Dendritic cell treated with granulocyte-macrophage colony-stimulating factor and Interleukin-4, amounts not matched to agents 40 ng/mL and 50 ng/mL, for 4 days (primary cell): ENCODE results near the gene GPC1.
A peak's percentile ranks its signal among the peaks of the same experiment; 100 is the strongest.

Experiments used
- H3K27ac Mint-ChIP-seq: one replicate; pipeline ENCODE4 v1.8.0; 2022; ENCODE audit warnings: mild to moderate bottlenecking, mixed read lengths
- H3K27me3 Mint-ChIP-seq: one replicate; pipeline ENCODE4 v1.8.0; 2022; ENCODE audit warnings: mild to moderate bottlenecking, mixed read lengths
- H3K36me3 Mint-ChIP-seq: one replicate; pipeline ENCODE4 v1.8.0; 2022; ENCODE audit warnings: low read depth, mixed read lengths
- H3K4me1 Mint-ChIP-seq: one replicate; pipeline ENCODE4 v1.8.0; 2022; ENCODE audit warnings: low read depth, mixed read lengths
- H3K4me3 Mint-ChIP-seq: one replicate; pipeline ENCODE4 v1.8.0; 2022; ENCODE audit warnings: mild to moderate bottlenecking, moderate library complexity, mixed read lengths
- H3K9me3 Mint-ChIP-seq: one replicate; pipeline ENCODE4 v1.8.0; 2022; ENCODE audit warnings: mixed read lengths
- intact Hi-C: fragments of 100-400 bp; cut with micrococcal nuclease; formaldehyde crosslinking; loops from one replicate; pipeline ENCODE4 v1.15.0; 2022

GPC1 gene

GRCh38 chr2:240445961-240446663 lies 10.6 kb downstream of the GPC1 start:
- intact Hi-C loops: no loop called here
- no peak overlapping the region for H3K4me3 Mint-ChIP-seq
- no peaks in the 10 kb centered on the region for H3K36me3 Mint-ChIP-seq
- no peaks in the 10 kb centered on the region for H3K9me3 Mint-ChIP-seq
- peaks cover 32% of the 10 kb centered on the region for H3K27me3 Mint-ChIP-seq
- no peaks in the 10 kb centered on the region for H3K4me1 Mint-ChIP-seq
- H3K27ac Mint-ChIP-seq: no peak overlapping the region

DNA sequence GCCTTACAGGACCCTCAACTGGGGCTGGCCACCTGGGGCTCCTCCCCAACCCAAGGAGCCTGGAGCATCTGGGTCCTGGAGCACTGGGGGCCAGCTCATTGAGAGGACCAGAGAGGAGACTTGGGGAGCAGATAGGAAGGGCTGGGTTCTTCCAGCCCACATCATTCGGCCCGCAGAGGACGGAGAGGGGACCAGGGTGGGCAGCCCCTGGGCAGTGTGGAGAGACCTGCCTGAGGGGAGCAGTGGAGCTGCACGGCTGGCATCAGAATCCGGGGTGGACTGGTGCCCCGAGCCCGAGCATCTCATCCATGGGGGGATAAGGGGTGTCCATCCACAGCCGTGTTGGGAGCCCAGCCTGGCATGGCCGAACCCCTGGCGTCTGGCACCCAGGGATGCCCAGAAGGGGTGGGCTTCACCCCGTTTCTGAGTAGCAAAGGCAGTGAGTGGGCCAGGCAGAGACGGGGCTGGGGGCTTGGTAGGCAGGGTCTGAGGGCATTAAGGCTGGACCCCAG lies 11.3 kb downstream of the GPC1 start:
- H3K27me3 Mint-ChIP-seq: peaks cover 38% of the 10 kb centered on the region
- intact Hi-C loops: no loop called here
- H3K4me3 Mint-ChIP-seq: no peak overlapping the region
- H3K36me3 Mint-ChIP-seq: no peaks in the 10 kb centered on the region
- no peaks in the 10 kb centered on the region for H3K4me1 Mint-ChIP-seq
- H3K9me3 Mint-ChIP-seq: no peaks in the 10 kb centered on the region
- H3K27ac Mint-ChIP-seq: no peak overlapping the region

DNA sequence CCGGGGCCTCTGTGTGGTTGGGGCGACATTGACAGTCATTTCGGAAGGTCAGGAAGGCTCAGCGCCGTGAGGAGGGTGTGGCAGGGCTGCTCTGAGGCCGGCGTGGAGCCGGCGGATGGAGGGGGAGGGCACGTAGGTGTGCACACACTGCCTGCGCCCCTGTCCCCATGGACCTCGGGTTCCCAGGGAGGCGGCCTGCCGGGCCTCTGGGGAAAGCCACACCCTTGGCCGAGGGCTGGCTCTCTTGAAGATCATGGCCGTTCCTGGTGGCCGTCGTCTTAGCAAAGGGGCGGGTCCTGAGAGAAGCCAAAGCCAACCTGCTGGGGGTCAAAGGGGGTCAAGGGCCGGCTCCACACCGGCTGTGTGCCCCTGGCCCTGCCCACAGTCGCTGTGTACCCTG lies 11.9 kb downstream of the GPC1 start:
- H3K36me3 Mint-ChIP-seq: no peaks in the 10 kb centered on the region
- no peak overlapping the region for H3K27ac Mint-ChIP-seq
- H3K27me3 Mint-ChIP-seq: peaks cover 44% of the 10 kb centered on the region
- intact Hi-C loops: no loop called here
- no peaks in the 10 kb centered on the region for H3K4me1 Mint-ChIP-seq
- H3K4me3 Mint-ChIP-seq: no peak overlapping the region
- no peaks in the 10 kb centered on the region for H3K9me3 Mint-ChIP-seq

DNA sequence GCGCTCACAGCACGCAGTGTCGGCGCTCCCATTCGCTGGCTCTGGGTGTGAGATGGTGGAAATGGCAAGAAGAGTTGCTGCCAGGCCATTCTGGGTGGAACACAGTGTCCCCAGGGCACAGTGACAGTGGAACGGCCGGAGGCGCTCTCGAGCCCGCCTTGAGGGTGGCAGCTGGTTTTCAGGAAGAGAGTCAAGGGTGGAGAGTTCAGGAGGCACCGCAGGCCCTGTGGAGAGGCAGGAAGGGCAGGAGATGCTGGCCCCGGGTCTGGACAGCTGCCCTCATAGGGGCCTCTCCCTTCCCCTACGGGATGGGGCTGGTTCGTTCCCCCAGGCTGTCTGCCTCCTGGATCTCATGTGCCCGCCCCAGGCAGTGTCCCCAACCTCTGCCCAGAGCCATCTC lies 12.5 kb downstream of the GPC1 start:
- H3K27ac Mint-ChIP-seq: no peak overlapping the region
- intact Hi-C loops: no loop called here
- no peaks in the 10 kb centered on the region for H3K36me3 Mint-ChIP-seq
- H3K27me3 Mint-ChIP-seq: peaks cover 48% of the 10 kb centered on the region
- no peak overlapping the region for H3K4me3 Mint-ChIP-seq
- H3K9me3 Mint-ChIP-seq: no peaks in the 10 kb centered on the region
- H3K4me1 Mint-ChIP-seq: no peaks in the 10 kb centered on the region

- H3K36me3 Mint-ChIP-seq: no peaks in the 10 kb centered on the region
- no peak overlapping the region for H3K4me3 Mint-ChIP-seq
- intact Hi-C loops: no loop called here
- no peak overlapping the region for H3K27ac Mint-ChIP-seq
- peaks cover 49% of the 10 kb centered on the region for H3K27me3 Mint-ChIP-seq
- H3K4me1 Mint-ChIP-seq: no peaks in the 10 kb centered on the region
- H3K9me3 Mint-ChIP-seq: no peaks in the 10 kb centered on the region
These were observed 13.2 kb downstream of the GPC1 start for GRCh38 chr2:240448387-240449274.

- Mint-ChIP-seq H3K27ac (no peak overlapping the region), H3K27me3 (peaks cover 62% of the 10 kb centered on the region), H3K36me3 (no peaks in the 10 kb centered on the region), H3K4me3 (no peak overlapping the region), H3K4me1 (no peaks in the 10 kb centered on the region), H3K9me3 (no peaks in the 10 kb centered on the region)
- intact Hi-C loops: no loop called here
These were observed 14.5 kb downstream of the GPC1 start for GRCh38 chr2:240449764-240450531.

- H3K36me3 Mint-ChIP-seq: no peaks in the 10 kb centered on the region
- peaks cover 65% of the 10 kb centered on the region for H3K27me3 Mint-ChIP-seq
- H3K4me3 Mint-ChIP-seq: no peak overlapping the region
- H3K4me1 Mint-ChIP-seq: no peaks in the 10 kb centered on the region
- H3K9me3 Mint-ChIP-seq: no peaks in the 10 kb centered on the region
- H3K27ac Mint-ChIP-seq: no peak overlapping the region
- intact Hi-C loops: no loop called here
These were observed 15.2 kb downstream of the GPC1 start for GRCh38 chr2:240450532-240451107.

GRCh38 chr2:240451108-240451611 lies 15.7 kb downstream of the GPC1 start:
- no peaks in the 10 kb centered on the region for H3K4me1 Mint-ChIP-seq
- no peak overlapping the region for H3K4me3 Mint-ChIP-seq
- intact Hi-C loops: no loop called here
- peaks cover 67% of the 10 kb centered on the region for H3K27me3 Mint-ChIP-seq
- H3K36me3 Mint-ChIP-seq: no peaks in the 10 kb centered on the region
- H3K9me3 Mint-ChIP-seq: no peaks in the 10 kb centered on the region
- H3K27ac Mint-ChIP-seq: no peak overlapping the region

- no peak overlapping the region for H3K27ac Mint-ChIP-seq
- intact Hi-C loops: no loop called here
- H3K36me3 Mint-ChIP-seq: no peaks in the 10 kb centered on the region
- H3K9me3 Mint-ChIP-seq: no peaks in the 10 kb centered on the region
- H3K4me3 Mint-ChIP-seq: peak overlapping the region; percentile 48
- no peaks in the 10 kb centered on the region for H3K4me1 Mint-ChIP-seq
- peaks cover 71% of the 10 kb centered on the region for H3K27me3 Mint-ChIP-seq
These were observed 16.5 kb downstream of the GPC1 start for GRCh38 chr2:240451791-240452461.

DNA sequence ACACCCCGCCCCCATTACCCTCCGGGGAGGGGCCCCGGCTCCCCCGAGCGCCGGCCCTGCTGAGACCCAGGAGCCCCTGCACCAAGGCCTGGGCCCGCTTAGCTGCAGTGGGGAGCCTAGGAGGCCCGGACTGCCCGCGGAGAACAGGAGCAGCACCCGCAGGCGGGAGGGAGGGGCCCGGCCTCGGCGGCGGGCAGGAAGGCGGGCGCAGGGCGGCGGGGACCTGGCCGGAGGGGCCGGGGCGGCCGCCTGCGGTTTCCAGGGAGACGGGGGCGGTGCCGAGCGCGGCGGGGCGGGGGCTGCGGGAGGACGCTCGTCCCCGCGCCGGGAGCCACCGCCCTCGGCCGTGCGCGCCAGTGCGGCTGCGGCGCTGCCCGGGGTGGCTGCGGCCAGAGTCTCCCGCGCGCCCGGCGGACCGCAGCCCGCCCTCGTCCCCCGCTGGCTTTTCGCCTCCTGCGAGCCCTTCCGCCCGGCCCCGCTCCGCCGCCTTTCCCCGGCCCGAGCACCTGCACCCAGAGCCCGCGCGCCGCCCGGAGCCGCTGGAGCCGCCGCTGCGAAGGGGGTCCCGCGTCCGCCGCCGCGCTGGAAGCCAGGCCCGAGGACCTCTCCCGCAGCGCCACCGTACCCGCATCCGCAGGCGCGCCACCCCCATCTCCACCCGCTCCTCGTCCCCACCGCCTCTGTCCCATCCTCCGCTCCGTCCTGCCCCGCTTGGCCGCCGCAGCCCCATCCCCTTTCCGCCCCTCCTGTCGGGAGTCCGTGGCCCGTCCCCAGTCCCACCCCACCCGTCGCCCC lies 17.2 kb downstream of the GPC1 start:
- Mint-ChIP-seq H3K36me3 (no peaks in the 10 kb centered on the region), H3K4me1 (no peaks in the 10 kb centered on the region), H3K27me3 (peaks cover 78% of the 10 kb centered on the region), H3K27ac (no peak overlapping the region), H3K9me3 (no peaks in the 10 kb centered on the region), H3K4me3 (peak overlapping the region; percentile 44)
- intact Hi-C loops: no loop called here

DNA sequence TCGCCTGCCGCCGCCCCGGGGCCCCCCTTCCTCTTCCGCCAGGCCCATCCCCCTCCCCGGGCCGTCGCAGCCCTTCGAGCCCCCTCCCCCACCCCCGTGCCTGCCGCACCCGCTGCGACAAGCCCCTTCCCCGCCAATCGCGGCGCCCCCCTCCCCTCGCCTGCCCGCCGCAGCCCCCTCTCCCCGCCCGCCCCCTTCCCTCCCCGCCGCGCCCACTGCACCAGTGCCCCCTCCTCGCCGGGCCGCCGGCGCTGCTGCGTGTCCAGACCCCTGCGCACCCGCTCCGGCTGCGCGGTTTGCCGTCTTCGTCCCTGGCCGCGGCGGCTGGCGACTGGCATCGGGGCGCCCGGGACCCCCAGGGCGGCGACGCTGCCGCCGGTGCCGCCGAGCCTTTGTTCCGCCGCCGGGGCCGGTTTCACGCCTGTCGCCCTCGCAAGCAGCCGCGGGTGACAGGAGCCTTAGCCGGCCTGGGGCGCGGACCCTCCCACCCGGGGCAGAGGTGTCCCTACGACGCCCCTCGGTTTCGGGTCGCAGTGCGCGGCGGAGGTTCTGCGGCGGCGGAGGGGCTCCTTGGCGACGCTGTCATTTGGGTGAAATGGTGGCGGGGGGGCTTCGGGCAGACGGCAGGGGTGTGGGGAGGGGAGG lies 18.1 kb downstream of the GPC1 start:
- intact Hi-C loops: no loop called here
- Mint-ChIP-seq H3K9me3 (no peaks in the 10 kb centered on the region), H3K36me3 (no peaks in the 10 kb centered on the region), H3K27ac (no peak overlapping the region), H3K4me1 (no peaks in the 10 kb centered on the region), H3K4me3 (peak overlapping the region; percentile 33), H3K27me3 (peaks cover 83% of the 10 kb centered on the region)
